WERI-Rb-1 (cell line): ENCODE results near the gene MNDA.

ENCODE experiments used
- DNase-seq: peaks from one replicate; pipeline ENCODE4 v3.0.0-alpha.2; 2020
- H3K27ac ChIP-seq: fragments of 250-450 bp; sonication (Bioruptor Pico); 2 replicates; pipeline ENCODE4 v1.5.1; 2020; ENCODE audit warnings: mild to moderate bottlenecking, moderate library complexity
- H3K27me3 ChIP-seq: fragments of 250-450 bp; sonication (Bioruptor Pico); 2 replicates; pipeline ENCODE4 v1.5.1; 2021; ENCODE audit warnings: mild to moderate bottlenecking, low read depth, moderate library complexity; ENCODE audit not compliant: insufficient read depth, severe bottlenecking
- H3K36me3 ChIP-seq: fragments of 250-450 bp; sonication (Bioruptor Pico); 2 replicates; pipeline ENCODE4 v1.5.1; 2020; ENCODE audit warnings: mild to moderate bottlenecking, moderate library complexity
- H3K4me3 ChIP-seq: 2 replicates; pipeline ENCODE4 v1.5.1; 2011; ENCODE audit warnings: low read depth, mild to moderate bottlenecking, control low read depth, low read length
- H3K9me3 ChIP-seq: fragments of 250-450 bp; sonication (Bioruptor Pico); 2 replicates; pipeline ENCODE4 v1.5.1; 2021; ENCODE audit warnings: mild to moderate bottlenecking, moderate library complexity; ENCODE audit not compliant: severe bottlenecking
- CTCF ChIP-seq: IDR thresholded peaks from 2 replicates; pipeline ENCODE4 v1.5.1; 2011; ENCODE audit warnings: low read depth, mild to moderate bottlenecking, control low read depth, inconsistent platforms, low read length

MNDA gene

GRCh38 chr1:158893654-158894053 is 62.5 kb downstream of the MNDA start:
- Histone ChIP-seq H3K27me3 (peaks cover 33% of the 10 kb centered on the region), H3K9me3 (no peaks in the 10 kb centered on the region), H3K4me3 (no peak overlapping the region), H3K36me3 (no peaks in the 10 kb centered on the region), H3K27ac (no peak overlapping the region)
- TF ChIP-seq CTCF, result no peak
- no peak for DNase-seq

- H3K27me3 ChIP-seq, result peaks cover 49% of the 10 kb centered on the region
- H3K36me3 ChIP-seq, result no peaks in the 10 kb centered on the region
- no peaks in the 10 kb centered on the region for H3K9me3 ChIP-seq
- no peak for DNase-seq
- H3K4me3 ChIP-seq, result no peak overlapping the region
- no peak for TF ChIP-seq CTCF
- no peak overlapping the region for H3K27ac ChIP-seq
Measured at GRCh38 chr1:158898722-158899121, 67.6 kb downstream of the MNDA start.
